ENCODE results near the gene MTARC1.

MTARC1 gene

DNA sequence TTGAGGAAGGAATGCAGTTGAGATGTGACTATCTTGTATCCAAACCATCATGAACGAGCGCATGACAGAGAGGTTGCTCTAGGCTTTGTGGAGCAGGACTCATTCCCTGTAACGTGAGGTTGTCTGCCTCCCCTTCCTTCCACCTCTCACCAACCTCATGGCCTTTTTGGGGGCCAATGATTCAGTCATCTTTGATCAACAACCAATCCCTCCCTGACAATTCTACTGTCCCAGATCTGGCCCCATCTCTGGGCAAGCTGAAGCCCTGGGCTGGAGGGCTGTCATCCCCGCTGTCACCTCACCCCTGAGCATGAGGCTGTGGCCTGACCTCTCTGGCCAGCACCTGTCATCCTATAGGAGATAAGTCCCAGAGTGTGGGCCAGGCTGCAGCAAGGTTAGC, 19.7 kb downstream of the MTARC1 start:
- DNase-seq (ENCODE audit: low read depth in 2 of 2) = no peak

DNA sequence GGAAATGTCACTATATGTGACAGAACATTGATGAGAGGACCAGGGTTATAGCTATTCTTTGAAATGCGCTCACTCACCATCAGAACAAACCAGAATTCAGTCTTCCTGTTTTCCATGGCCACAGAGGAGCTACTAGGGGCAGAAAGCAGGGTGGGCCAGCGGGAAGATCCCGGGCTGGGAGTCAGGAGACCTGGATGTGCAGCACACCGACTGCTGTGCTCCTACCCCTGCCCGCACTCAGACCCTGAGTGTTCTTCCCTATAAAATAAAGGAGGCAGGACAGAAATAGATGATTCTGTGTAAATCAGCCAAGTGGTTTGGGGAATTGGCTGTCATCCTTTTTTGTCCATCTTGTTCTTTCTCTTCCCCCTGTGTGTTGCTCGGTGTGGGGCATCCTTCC, 21.0 kb downstream of the MTARC1 start:
- DNase-seq (ENCODE audit: low read depth in 2 of 2) = no peak

DNA sequence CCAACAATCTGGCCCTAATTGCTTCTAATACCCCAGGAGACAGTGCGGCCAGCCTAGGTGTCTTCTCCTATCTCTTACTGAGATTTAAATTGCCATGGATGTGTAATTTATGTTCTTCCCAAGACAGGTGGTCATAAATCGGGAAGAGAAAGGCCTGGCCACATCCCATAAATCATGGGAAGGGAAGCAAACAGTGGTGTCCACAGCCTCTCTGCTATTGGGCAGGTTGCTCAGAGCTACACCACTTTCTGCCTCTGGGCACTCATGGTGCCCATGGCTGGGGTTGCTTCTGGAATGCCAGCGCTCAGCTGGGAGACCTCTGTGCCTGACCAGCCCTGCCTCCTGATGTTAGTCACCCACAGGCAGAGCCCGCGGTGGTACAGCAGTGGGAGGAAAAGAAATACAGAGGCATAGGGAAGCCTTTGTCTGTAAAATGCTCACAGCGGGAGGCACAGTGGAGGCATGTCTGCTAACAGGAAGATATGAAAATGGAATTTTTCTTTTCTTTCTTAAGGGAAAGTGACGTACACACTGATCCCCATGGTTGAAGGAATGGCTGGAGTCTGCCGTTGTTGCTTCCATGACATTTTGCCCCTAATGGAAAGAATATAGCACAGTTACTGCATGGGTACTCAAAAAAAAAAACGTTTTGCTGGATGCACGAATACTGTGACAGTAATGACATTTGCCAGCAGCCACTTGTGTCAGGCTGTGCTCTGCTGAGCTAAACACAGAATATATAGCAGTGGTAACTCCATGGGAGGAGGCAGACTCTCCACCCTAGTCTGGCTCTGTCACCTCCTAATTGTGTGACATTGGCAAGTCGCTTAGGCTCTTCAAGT, 21.9 kb downstream of the MTARC1 start:
- no peak for DNase-seq (ENCODE audit: low read depth in 2 of 2)

DNA sequence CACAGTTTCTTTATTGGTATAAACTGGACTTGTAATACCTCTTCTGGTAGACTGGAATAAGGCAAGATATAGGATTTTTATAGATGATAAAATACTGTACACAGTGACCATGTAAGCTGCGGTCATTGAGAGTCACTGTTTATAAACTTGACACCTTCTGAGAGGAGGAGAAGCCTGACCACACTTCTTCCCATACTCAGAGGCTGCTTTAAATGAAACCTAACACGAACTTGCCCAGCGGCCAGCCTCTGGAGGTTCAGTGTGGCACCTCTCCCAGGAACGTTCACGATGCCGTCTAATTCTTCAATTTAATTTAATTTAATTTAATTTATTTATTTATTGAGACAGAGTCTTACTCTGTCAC, 22.5 kb downstream of the MTARC1 start:
- no peak for DNase-seq (ENCODE audit: low read depth in 2 of 2)

DNA sequence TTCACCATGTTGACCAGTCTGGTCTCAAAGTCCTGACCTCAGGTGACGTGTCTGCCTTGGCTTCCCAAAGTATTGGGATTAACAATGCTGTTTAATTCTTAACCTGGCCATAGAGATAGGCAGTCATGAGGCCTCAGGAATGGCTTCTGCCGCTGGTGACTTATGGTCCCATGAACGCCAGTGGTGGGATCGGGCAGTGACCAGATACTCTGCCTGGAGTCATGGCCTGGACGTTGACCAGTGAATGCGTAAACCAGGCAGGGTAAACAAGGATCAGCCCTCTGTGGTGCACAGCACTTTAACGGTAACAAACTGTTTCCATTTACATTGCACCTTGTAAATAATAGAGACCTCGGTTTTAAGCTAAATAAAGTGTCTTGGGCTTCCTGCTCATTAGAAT, 23.0 kb downstream of the MTARC1 start:
- DNase-seq (ENCODE audit: low read depth in 2 of 2) = no peak

DNA sequence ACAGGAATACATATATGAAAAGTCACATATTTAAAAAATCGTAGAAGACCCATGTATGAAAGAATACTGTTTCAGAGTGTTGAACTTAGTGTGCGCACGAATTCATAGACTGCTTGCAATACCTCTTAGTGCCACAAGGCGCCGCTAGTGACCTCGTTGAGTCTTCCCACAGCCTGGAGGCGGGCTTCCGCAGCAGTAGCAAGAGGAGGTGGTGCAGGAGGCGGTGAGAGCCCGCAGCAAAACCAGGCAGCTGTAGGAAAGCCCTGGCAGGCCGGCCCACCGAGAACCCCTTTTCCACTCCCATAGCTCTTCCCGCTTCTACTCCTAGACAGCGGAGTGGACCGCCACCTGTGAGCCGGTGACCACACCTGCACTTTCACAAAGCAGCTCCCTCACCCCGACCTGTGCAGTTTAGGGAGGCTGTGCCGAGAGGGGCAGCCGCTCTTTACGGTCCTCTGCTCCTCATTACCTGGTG, 23.5 kb downstream of the MTARC1 start:
- DNase-seq (ENCODE audit: low read depth in 2 of 2) = peak; percentile 51 to 53

DNA sequence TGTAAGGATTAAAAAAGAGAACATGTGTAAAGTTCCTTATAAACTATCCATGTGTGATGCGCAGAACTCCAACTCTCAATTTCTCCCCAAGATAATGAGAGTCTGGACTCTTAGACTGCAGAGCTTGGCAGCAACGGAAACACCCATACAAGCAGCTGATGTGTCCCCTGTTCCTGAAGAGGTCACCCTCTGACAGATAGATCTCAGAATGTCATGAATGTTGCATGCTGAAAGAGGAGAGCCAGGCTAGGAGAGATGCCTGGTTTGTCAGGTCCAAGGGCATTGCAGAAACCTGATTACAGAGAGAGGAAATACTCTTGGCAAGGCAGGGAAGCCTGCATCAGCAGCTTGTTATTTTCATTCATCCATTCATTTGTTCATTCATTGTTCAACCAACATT, 24.2 kb downstream of the MTARC1 start:
- DNase-seq (ENCODE audit: low read depth in 2 of 2) = no peak

DNA sequence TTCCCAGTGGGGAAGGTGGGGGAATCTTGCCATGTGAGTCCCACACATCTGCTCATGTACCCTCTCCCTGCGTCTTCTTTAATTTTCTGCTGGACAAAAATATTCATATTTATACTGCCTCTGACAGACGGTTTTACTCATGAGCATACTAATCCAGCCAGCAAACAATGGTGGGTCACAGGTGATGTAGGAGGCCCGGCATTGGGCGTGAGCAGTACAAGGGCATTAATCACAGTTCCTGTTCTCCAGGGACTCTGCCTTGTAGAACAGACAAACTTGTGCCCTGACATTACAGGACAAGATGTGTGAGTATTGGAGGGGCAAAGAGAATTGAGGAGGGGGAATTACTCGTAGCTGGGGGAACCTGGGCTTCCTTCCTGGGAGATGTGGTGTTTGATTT, 25.0 kb downstream of the MTARC1 start:
- DNase-seq (ENCODE audit: low read depth in 2 of 2) = no peak

DNA sequence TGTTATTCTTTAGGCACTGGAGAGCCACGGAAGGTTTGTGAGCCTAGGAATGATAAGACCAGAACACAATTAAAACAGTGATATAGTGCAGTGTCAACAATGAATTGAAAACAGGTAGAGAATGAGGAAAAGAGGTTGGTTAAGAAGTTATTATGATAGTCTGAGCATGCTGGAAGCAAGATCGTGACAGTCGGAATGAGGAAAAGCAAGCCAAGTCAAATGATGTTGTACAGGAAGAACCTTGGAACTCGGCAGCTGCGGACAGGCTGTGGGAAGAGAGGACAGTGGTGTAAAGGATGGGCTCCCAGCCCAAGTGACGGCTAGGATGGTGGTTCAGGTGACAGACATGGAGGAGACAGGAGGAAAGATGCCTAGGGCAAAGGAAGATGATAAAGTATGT, 25.6 kb downstream of the MTARC1 start:
- DNase-seq (ENCODE audit: low read depth in 2 of 2) = no peak

DNA sequence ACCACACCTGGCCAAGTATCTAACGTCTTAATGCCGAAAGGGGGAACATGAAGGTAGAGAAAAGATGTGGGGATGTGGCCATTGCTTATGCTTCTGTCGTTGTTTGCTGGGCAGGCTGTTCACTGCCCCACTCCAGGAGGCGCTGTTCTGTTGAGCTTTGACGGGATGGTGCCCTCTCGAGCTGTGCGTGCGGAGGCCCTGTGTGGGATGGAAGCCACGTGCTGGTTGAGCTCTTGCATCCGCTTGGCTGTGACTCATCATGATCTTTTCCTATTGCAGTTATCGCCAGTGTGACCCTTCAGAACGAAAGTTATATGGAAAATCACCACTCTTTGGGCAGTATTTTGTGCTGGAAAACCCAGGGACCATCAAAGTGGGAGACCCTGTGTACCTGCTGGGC, 26.3 kb downstream of the MTARC1 start:
- no peak for DNase-seq (ENCODE audit: low read depth in 2 of 2)

DNA sequence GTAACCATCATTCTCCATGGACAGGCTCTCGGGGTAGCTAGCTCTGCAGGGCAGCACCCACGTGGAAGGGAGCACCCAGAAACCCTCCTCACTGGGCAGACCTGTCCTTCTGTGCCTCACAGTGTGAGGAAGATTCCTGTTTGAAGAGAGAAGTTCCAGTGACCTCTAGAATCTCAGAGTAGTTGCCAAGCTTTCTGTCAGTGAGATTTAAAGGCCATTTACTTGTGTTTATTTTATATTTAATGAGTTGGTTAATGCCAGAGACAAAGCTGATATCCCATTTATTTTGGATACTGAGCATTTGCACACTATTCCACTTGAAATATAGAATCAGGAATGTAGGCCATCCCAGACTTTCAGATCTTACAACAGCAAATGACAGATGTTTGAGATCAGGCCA, 28.7 kb downstream of the MTARC1 start:
- DNase-seq (ENCODE audit: low read depth in 2 of 2) = no peak

DNA sequence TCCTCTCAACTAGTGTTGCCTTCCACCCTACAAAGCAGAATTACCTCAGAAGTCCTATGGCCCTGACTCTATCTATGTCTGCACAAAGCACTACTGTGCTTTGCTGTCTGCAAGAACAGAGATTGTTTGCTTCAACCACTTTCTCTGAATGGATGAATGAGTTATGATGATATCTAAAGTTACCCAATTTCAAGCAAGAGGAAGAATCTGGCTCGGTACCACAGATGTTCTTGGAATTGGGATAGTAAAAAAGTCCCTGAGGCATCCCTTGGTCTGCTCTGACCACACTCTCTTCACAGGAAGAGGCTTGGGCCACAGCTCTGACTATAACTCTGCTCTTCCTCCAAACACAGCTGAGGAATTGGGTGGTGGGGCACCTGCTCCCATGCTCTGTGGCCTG, 31.2 kb downstream of the MTARC1 start:
- DNase-seq (ENCODE audit: low read depth in 2 of 2) = no peak

DNA sequence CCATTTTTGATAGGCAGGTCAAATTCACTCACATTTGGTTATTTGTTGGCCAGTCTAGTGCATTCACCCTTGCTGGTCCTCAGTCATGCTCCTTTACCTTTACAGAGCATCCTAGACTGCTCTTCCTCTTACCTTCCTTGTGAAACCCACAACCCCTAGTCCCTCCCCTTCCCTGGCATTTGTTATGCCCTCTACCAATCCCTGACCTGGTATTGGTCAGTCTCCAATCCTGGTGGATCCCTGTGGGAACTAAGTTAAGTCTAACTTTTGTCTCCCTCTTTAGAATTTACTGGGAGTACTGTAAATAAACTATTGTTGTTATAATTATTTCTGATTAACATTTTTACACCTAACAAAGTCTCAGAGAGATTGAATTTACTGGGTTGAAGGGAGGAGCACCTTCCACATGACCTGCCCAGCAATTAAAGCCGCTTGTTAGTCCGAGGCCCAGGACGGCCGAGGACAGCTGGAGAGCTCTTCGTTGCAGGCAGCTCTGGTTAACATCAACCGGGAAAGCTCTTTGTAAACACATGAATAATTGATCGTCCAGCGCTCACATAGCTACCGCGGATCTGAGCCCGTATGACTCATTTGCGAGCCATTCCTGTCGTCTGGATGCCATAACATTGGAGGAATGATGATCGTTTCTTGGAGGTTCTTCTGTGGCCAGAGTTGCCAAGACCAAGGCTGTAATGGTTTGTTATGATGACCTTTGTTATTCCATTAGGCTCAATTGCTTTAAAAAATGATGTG, 31.9 kb downstream of the MTARC1 start:
- DNase-seq (ENCODE audit: low read depth in 2 of 2) = no peak

DNA sequence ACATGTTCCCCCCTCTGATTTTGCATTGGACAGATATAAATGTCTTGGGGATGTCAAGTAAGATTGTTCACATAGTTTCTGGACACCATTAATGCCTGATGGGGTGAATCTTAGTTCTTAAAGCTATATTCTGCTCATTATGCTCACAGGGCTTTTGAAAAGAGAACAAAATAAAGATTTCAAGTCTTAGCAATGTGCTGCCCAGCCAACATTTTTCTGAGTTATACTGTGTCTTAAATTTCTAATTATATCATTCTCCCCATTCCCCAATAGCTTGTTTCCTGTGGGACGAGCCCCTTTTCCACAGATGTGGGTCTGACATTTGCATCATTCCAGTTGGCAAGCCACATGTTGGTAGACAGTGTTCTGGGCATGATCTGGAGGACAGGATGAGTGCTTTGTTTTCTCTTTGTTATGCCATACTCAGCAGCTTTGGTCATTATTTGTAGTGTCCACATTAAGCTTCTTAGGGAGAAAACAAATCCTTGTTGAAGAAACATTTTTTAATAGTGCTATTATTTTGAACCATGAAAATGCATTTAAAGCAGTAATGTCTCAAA, 32.8 kb downstream of the MTARC1 start:
- no peak for DNase-seq (ENCODE audit: low read depth in 2 of 2)

DNA sequence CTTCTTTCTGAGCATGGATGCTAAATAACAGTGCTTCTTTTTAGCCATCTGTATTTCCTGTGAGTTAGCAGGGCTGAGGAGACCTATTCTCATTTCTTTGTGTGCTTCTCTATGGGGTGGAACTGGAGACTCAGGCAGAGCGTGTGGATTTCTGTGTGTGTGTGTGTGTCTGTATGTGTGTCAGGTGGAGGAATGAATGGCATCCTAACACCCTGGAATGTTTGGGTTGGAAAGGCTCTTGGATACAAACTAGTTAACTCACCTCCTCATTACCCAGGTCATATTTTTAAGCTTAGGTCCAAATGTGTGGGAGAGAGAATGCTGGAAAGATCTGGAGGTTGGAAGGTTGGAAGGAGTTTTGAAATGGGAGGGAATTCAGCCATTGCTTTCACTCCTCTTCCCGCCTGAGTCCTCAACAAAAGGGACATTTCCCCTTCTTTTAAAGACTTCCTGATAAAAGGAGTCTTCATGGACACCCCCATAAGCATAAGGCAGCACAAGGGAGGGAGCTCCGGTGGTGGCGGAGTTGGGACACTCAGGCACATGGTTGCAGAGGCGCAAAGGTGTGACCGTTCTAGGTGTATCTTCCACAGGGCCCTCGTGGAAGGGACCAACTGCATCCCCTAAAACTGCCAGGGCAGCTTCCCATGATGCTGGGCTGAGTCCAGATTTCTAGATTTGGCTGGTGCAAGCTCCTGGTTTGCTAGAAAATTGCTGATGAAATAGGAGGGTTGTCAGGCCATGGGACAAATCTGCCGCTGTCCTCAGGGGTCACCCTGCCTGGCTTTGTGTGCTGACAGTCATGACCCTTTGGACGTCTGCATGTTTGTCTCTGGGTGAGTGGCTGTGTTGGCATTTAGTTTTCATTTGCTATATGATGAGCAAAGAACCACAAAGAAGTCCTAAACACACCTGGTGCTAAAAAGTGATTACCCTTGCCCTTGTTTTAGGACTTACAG, 37.6 kb downstream of the MTARC1 start:
- DNase-seq (ENCODE audit: low read depth in 2 of 2) = no peak

DNA sequence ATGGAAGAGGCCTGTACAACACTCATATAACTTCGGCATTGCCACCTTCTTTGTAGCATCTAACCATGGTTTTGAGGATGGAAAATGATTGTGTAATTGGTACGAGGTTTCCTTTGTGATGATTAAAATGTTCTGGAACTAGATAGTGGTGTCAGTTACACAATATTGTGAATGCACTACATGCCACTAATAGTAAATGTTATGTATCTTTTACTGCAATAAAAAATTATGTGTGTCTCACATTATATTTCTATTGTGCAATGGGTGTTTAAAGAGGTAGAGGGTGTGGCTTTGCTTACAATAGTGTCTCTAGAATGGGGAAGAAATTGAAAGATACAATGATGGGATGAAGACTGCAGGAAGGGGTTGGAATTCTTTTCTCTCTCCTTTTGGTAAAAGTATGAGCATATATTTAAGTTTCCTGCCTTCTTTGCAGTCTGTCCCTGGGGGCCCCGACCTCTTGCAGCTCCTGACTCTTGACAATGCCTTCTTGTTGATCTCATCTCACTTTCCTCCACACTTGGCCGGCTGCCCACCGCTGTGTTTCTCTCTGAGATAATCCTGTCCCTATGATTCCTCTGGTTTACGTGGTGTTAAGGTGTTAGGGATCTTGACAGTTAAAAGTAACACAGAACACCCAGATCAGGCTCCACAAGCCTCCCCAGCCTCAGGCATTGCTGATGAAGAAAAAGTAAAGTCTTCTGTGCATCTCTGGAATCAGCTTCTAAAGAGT, 39.3 kb downstream of the MTARC1 start:
- DNase-seq (ENCODE audit: low read depth in 2 of 2) = no peak

DNA sequence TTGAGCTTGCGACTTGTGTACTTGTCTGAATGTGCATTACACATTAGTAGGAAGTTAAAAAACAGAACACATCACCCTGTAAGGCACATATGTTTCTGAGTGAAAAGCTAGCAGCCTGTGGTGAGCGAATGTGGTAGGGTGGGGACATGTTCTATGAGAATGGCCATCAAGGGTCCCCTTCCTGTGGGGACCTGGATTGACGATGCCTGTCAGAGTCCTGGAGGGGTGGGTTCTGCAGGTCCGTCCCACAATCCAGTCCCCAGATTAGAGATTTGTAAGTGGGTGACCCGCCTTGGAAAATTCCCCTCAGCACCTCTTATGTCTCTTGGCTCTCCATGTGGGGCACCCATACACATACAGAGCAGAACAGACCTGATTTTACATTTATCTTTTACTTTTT, 40.0 kb downstream of the MTARC1 start:
- DNase-seq (ENCODE audit: low read depth in 2 of 2) = no peak

DNA sequence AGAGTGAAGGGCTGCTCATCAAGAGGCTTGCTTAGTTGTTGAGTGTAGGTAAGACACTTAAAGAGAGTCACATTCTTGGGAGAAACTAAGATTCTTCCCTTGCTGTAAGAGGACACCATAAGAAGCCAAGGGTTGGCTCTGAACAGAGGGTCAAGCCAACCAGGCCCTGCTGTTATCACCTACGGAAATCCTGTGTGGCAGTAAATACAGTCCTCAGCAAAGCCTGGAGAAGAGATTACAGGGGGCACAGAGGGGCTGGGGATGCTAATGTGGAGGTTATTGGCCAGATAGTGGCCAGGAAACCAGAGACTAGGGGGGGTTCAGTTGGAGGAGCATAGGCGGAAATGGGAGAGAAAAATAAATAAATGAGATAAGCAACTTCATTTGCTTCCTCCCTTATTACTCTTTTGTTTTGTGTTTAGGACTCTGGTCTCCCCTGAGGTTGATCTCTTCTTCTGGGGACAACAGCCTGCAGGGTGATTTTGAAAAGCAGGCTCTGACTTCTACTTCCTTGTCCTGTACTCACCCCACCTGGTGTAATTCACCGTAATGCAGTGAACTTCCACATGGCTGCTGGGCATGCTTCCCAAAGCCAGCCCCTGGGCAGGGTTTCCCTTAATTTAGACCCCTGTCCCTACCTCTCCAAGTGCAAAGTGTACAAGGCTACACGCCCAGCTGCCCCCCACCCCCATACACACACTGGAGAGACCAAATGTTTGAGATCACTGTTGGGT, 40.9 kb downstream of the MTARC1 start:
- no peak for DNase-seq (ENCODE audit: low read depth in 2 of 2)

DNA sequence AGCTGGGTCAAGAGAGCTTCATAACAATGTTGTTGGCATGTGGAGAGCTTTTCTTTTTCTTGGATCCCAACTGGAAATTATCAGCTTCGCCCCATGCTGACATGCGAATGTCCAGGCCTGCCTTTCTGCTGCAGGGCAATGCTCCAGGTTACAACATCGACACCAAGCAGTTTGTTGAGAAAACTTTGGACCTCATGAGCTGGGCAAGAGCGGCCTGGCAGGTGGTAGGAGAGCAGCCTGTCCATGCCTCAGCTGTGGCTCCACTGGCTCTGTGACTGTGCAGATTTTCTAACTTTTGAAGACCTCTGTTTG, 41.4 kb downstream of the MTARC1 start:
- no peak for DNase-seq (ENCODE audit: low read depth in 2 of 2)

DNA sequence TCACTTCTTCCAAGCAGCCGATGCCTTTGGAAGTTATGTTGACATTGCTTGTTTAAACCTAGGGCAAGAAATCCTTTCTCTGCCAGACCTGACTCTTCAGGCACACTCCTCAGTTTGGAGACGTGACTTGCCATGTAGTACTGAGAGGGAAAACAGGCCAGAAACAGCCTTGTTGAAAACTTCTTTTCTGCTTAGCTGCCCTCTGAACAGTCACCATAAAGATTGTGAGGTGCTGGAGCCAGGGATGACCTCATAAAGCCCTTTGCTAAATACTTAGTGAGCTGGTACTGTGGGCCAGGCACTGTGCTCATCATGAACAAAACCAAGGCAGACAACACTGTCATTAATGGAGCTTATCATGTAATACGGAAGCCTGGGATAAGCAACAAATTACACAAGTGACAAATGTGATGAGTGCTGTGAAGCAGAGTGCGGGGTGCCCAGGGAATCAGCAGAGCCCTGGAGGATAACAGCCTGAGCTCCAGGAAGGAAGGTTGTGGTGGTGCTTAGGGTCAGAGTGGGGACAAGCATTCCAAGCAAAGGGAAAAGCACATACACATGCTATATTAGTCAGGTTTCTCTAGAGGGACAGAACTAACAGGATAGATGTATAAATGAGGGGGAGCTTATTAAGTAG, 42.4 kb downstream of the MTARC1 start:
- no peak for DNase-seq (ENCODE audit: low read depth in 2 of 2)
